Measurements from ENCODE around the gene DCBLD1. TPM values are rescaled to one million over a fixed set of nuclear protein-coding genes. Genes with fewer than 3 reads are reported as not detected.

DCBLD1 gene
- total and polyA plus RNA-seq, 4 donors = 2.7 to 10.4 (median 4.4) TPM

DNA sequence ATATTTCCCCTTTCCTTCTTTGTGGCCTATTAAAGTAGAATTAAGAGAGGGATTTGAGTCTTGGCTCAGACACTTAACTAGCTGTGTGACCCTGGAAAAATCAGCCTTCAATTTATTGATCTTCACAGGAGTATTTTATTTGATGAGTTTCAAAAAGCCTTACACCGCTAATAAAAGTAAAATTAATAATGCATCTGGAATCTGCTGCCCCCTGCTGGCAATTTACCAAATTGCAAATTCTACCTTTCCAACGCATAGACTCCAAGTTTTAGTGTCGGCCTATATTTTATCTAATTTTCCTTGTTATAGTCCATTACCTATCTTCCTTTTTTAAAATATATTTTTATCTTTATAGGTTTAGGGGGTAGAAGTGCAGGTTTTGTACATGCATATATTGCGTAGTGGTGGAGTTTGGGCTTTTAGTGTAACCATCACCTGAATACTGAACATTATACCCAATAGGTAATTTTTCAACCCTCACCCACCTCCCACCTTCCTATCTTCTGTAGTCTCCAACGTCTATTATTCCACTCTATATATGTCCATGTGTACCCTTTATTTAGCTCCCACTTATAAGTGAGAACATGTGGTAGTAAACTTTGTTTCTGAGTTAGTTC, 73.5 kb downstream of the DCBLD1 start:
- peaks cover 0 to 3% (median 1%) of the 10 kb centered on the region in 4 donors for H3K4me1 ChIP-seq (ENCODE audit: control insufficient read depth in 4 of 4, insufficient read depth in 4 of 4, low read length in 3 of 4)
- H3K27me3 ChIP-seq (ENCODE audit: control insufficient read depth in 4 of 4, insufficient read depth in 4 of 4, low read length in 3 of 4) = no peaks in the 10 kb centered on the region
- peaks cover 0 to 3% (median 0%) of the 10 kb centered on the region in 4 donors for H3K36me3 ChIP-seq (ENCODE audit: control insufficient read depth in 4 of 4, insufficient read depth in 3 of 4, low read depth in 1 of 4, low read length in 3 of 4)
- no peaks in the 10 kb centered on the region for H3K9me3 ChIP-seq (ENCODE audit: control insufficient read depth in 4 of 4, low read length in 3 of 4)
- H3K9ac ChIP-seq (ENCODE audit: low read depth in 1 of 2, low read length in 2 of 2) = no peak overlapping the region
- DNase-seq (ENCODE audit: low spot score) = peak; percentile 72
- WGBS = 18% methylated on average over 5 of the region's 5 CpGs
- TF ChIP-seq, protein P1, sequence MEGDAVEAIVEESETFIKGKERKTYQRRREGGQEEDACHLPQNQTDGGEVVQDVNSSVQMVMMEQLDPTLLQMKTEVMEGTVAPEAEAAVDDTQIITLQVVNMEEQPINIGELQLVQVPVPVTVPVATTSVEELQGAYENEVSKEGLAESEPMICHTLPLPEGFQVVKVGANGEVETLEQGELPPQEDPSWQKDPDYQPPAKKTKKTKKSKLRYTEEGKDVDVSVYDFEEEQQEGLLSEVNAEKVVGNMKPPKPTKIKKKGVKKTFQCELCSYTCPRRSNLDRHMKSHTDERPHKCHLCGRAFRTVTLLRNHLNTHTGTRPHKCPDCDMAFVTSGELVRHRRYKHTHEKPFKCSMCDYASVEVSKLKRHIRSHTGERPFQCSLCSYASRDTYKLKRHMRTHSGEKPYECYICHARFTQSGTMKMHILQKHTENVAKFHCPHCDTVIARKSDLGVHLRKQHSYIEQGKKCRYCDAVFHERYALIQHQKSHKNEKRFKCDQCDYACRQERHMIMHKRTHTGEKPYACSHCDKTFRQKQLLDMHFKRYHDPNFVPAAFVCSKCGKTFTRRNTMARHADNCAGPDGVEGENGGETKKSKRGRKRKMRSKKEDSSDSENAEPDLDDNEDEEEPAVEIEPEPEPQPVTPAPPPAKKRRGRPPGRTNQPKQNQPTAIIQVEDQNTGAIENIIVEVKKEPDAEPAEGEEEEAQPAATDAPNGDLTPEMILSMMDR (IDR thresholded peaks at IDR 0.05; ENCODE audit: low read depth, low read length, missing input control) = peak; percentile 87
- TF ChIP-seq, protein P2, sequence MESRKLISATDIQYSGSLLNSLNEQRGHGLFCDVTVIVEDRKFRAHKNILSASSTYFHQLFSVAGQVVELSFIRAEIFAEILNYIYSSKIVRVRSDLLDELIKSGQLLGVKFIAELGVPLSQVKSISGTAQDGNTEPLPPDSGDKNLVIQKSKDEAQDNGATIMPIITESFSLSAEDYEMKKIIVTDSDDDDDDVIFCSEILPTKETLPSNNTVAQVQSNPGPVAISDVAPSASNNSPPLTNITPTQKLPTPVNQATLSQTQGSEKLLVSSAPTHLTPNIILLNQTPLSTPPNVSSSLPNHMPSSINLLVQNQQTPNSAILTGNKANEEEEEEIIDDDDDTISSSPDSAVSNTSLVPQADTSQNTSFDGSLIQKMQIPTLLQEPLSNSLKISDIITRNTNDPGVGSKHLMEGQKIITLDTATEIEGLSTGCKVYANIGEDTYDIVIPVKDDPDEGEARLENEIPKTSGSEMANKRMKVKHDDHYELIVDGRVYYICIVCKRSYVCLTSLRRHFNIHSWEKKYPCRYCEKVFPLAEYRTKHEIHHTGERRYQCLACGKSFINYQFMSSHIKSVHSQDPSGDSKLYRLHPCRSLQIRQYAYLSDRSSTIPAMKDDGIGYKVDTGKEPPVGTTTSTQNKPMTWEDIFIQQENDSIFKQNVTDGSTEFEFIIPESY (IDR thresholded peaks at IDR 0.05) = no peak
- peak; percentile 88 to 89 for TF ChIP-seq RAD21 (IDR thresholded peaks at IDR 0.05)
- H3K27ac ChIP-seq (ENCODE audit: low read depth in 1 of 2, low read length in 2 of 2) = no peak overlapping the region
- H3K4me3 ChIP-seq (ENCODE audit: low read depth in 1 of 3, low read length in 3 of 3) = no peak overlapping the region

DNA sequence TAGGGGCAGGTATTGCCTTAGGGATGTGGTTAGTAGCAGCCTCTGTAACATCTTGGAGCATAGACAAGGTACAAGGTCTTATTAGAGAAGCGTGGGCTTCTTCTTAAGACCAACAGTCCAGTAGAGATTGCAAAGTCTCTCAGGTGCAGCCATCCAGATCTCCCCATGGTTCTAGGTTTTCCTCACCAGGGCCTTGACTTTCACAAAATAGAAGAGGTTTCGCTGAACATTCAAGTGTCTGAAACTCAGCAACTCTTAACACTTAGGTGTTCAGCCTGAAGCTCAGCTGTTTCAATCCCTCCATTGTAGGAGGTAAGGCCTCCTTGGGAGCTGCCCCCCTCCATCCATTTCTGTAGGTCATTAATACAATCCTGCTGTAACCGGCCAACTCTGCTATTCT, 75.5 kb downstream of the DCBLD1 start:
- DNase-seq (ENCODE audit: low spot score) = no peak
- Histone ChIP-seq H3K9ac (ENCODE audit: low read depth in 1 of 2, low read length in 2 of 2) (no peak overlapping the region), H3K27me3 (ENCODE audit: control insufficient read depth in 4 of 4, insufficient read depth in 4 of 4, low read length in 3 of 4) (no peaks in the 10 kb centered on the region), H3K4me3 (ENCODE audit: low read depth in 1 of 3, low read length in 3 of 3) (no peak overlapping the region), H3K9me3 (ENCODE audit: control insufficient read depth in 4 of 4, low read length in 3 of 4) (no peaks in the 10 kb centered on the region), H3K4me1 (ENCODE audit: control insufficient read depth in 4 of 4, insufficient read depth in 4 of 4, low read length in 3 of 4) (peaks cover 0 to 3% (median 1%) of the 10 kb centered on the region in 4 donors), H3K27ac (ENCODE audit: low read depth in 1 of 2, low read length in 2 of 2) (no peak overlapping the region), H3K36me3 (ENCODE audit: control insufficient read depth in 4 of 4, insufficient read depth in 3 of 4, low read depth in 1 of 4, low read length in 3 of 4) (peaks cover 0 to 8% (median under 1%) of the 10 kb centered on the region in 4 donors)
- TF ChIP-seq FOXA1 (IDR thresholded peaks at IDR 0.05) (no peak), RAD21 (IDR thresholded peaks at IDR 0.05) (no peak), FOXA2 (IDR thresholded peaks at IDR 0.05) (no peak), GABPA (IDR thresholded peaks at IDR 0.05 in 1 of 2, conservative IDR thresholded peaks at IDR 0.05 in 1 of 2) (no peak), EGR1 (IDR thresholded peaks at IDR 0.05; ENCODE audit: low read depth in 2 of 2) (no peak), YY1 (IDR thresholded peaks at IDR 0.05) (no peak)
- TF ChIP-seq, protein P3, sequence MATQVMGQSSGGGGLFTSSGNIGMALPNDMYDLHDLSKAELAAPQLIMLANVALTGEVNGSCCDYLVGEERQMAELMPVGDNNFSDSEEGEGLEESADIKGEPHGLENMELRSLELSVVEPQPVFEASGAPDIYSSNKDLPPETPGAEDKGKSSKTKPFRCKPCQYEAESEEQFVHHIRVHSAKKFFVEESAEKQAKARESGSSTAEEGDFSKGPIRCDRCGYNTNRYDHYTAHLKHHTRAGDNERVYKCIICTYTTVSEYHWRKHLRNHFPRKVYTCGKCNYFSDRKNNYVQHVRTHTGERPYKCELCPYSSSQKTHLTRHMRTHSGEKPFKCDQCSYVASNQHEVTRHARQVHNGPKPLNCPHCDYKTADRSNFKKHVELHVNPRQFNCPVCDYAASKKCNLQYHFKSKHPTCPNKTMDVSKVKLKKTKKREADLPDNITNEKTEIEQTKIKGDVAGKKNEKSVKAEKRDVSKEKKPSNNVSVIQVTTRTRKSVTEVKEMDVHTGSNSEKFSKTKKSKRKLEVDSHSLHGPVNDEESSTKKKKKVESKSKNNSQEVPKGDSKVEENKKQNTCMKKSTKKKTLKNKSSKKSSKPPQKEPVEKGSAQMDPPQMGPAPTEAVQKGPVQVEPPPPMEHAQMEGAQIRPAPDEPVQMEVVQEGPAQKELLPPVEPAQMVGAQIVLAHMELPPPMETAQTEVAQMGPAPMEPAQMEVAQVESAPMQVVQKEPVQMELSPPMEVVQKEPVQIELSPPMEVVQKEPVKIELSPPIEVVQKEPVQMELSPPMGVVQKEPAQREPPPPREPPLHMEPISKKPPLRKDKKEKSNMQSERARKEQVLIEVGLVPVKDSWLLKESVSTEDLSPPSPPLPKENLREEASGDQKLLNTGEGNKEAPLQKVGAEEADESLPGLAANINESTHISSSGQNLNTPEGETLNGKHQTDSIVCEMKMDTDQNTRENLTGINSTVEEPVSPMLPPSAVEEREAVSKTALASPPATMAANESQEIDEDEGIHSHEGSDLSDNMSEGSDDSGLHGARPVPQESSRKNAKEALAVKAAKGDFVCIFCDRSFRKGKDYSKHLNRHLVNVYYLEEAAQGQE (IDR thresholded peaks at IDR 0.05) = no peak
- TF ChIP-seq, protein P4, sequence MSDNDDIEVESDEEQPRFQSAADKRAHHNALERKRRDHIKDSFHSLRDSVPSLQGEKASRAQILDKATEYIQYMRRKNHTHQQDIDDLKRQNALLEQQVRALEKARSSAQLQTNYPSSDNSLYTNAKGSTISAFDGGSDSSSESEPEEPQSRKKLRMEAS (IDR thresholded peaks at IDR 0.05) = no peak
- 93% methylated on average over 3 of the region's 3 CpGs for WGBS

All from liver (tissue), 9 donors.